ENCODE results near the gene TAF3. TPM values are rescaled to one million over a fixed set of nuclear protein-coding genes. Genes with fewer than 3 reads are reported as not detected.

Gene TAF3
- total RNA-seq, 2 donors from 2014 or later, result 7.2 to 8.2 TPM

DNA sequence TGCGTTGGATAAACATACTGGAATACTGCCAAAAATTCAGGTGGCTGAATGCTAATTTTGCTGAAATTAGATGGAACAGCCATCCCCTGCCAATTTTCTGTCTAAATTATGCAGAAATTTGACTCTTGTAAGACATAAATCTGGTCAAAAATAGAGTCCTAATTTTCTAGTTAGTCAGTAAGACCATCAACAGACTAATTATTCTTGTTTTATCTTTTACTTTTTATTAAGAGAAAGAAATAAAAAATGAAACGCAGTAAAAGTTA is 125.8 kb downstream of the TAF3 start:
- Histone ChIP-seq H3K9me3 (no peaks in the 10 kb centered on the region), H3K4me1 (ENCODE audit: control insufficient read depth in 1 of 2, low read depth in 2 of 2) (peaks cover 0 to 6% of the 10 kb centered on the region in 2 donors), H3K27me3 (replicated peaks; ENCODE audit: insufficient read depth) (no peaks in the 10 kb centered on the region), H3K4me3 (no peak overlapping the region), H3K36me3 (no peaks in the 10 kb centered on the region), H3K27ac (no peak overlapping the region)
- TF ChIP-seq, protein P1, sequence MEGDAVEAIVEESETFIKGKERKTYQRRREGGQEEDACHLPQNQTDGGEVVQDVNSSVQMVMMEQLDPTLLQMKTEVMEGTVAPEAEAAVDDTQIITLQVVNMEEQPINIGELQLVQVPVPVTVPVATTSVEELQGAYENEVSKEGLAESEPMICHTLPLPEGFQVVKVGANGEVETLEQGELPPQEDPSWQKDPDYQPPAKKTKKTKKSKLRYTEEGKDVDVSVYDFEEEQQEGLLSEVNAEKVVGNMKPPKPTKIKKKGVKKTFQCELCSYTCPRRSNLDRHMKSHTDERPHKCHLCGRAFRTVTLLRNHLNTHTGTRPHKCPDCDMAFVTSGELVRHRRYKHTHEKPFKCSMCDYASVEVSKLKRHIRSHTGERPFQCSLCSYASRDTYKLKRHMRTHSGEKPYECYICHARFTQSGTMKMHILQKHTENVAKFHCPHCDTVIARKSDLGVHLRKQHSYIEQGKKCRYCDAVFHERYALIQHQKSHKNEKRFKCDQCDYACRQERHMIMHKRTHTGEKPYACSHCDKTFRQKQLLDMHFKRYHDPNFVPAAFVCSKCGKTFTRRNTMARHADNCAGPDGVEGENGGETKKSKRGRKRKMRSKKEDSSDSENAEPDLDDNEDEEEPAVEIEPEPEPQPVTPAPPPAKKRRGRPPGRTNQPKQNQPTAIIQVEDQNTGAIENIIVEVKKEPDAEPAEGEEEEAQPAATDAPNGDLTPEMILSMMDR (IDR thresholded peaks at IDR 0.05), result no peak
- ATAC-seq (ENCODE audit: insufficient number of reproducible peaks, low FRiP score, low read depth), result no peak
- no peak for DNase-seq (ENCODE audit: low spot score)

DNA sequence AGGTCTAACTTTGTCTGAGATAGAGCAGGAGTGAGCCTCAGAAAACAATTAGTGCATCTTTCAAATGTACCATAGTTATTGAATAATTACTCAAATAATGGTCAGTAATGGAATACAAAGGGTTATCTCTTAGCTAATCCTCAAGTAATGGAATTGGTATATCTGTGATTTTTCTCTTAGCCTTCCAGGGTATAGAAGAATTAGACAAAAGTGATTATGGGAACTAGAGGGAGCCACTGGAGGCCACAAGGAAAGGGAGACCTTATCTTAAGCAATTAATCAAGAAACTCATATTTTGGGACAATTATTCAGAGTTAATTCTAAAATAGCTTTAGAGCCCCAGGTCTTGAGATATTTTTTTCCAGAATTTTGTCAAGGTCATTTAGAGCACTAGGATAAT is 126.2 kb downstream of the TAF3 start:
- ATAC-seq (ENCODE audit: insufficient number of reproducible peaks, low FRiP score, low read depth), result no peak

DNA sequence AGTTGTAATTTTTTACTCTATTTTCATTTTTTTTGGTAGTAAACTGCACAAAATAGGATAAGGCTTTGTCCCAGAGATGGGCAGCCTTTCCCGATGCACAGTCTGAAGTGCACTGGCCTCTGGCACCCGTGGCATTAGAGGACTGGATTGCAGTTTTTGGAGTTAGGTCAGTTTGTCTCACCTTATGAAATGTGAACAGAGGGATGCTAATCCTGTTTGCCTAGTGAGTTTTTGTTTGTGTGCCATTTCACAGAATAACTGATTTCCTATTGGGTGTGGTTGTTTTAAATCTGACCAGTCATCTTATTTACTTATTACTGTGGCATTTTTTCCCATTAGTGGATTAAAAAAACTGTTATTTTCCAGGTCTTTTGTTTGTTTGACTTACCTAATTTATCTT is 126.7 kb downstream of the TAF3 start:
- ATAC-seq (ENCODE audit: insufficient number of reproducible peaks, low FRiP score, low read depth), result no peak
- H3K9me3 ChIP-seq, result no peaks in the 10 kb centered on the region
- DNase-seq (ENCODE audit: low spot score), result no peak
- H3K27me3 ChIP-seq (replicated peaks; ENCODE audit: insufficient read depth), result no peaks in the 10 kb centered on the region
- H3K27ac ChIP-seq, result no peak overlapping the region
- no peak overlapping the region for H3K4me3 ChIP-seq
- TF ChIP-seq, protein P1 (IDR thresholded peaks at IDR 0.05), result no peak
- no peaks in the 10 kb centered on the region for H3K36me3 ChIP-seq
- peaks cover 0 to 6% of the 10 kb centered on the region in 2 donors for H3K4me1 ChIP-seq (ENCODE audit: control insufficient read depth in 1 of 2, low read depth in 2 of 2)

More for the DNA sequence above, 126.2 kb downstream of the TAF3 start:
- Histone ChIP-seq H3K9me3 (no peaks in the 10 kb centered on the region), H3K4me3 (no peak overlapping the region), H3K27me3 (replicated peaks; ENCODE audit: insufficient read depth) (no peaks in the 10 kb centered on the region), H3K36me3 (no peaks in the 10 kb centered on the region), H3K27ac (no peak overlapping the region), H3K4me1 (ENCODE audit: control insufficient read depth in 1 of 2, low read depth in 2 of 2) (peaks cover 0 to 6% of the 10 kb centered on the region in 2 donors)
- TF ChIP-seq, protein P1 (IDR thresholded peaks at IDR 0.05), result no peak
- no peak for DNase-seq (ENCODE audit: low spot score)

DNA sequence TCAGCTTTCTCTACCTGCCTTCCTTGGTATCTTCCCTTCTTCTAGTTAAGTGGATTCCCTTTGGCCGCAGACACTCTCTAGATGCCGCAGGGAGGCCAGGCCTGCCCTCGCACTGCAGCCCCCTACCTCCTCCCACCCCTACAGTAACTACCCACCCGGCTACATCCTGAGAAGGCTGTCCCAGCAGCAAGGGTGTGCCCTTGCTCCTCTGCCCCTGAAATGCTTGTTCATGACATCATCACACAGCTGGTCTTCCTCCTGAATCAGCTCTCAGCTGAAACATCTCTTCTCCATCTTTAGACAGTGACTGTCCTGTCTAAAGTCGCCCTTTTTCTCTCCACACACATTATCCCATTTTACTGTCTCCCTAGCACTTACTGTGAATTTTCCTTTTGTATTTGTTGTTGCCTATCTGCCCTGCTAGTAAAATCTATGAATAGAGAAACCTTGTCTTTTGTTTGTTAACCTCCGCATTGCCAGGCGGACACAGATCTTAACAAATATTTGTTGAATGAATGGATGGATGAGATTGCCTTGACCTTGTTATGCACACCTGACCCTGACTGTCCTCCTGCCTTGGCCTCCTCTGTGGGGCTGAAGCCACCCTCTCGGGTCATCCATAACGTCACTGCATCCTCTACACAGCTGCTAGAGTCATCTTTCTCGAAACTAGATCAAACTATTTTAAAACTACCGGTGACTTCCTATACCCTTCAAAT is 127.3 kb downstream of the TAF3 start:
- H3K36me3 ChIP-seq, result no peaks in the 10 kb centered on the region
- H3K4me3 ChIP-seq, result no peak overlapping the region
- H3K9me3 ChIP-seq, result no peaks in the 10 kb centered on the region
- TF ChIP-seq, protein P1 (IDR thresholded peaks at IDR 0.05), result no peak
- no peak for DNase-seq (ENCODE audit: low spot score)
- H3K27ac ChIP-seq, result no peak overlapping the region
- no peaks in the 10 kb centered on the region for H3K27me3 ChIP-seq (replicated peaks; ENCODE audit: insufficient read depth)
- ATAC-seq (ENCODE audit: insufficient number of reproducible peaks, low FRiP score, low read depth), result no peak
- H3K4me1 ChIP-seq (ENCODE audit: control insufficient read depth in 1 of 2, low read depth in 2 of 2), result peaks cover 0 to 6% of the 10 kb centered on the region in 2 donors

DNA sequence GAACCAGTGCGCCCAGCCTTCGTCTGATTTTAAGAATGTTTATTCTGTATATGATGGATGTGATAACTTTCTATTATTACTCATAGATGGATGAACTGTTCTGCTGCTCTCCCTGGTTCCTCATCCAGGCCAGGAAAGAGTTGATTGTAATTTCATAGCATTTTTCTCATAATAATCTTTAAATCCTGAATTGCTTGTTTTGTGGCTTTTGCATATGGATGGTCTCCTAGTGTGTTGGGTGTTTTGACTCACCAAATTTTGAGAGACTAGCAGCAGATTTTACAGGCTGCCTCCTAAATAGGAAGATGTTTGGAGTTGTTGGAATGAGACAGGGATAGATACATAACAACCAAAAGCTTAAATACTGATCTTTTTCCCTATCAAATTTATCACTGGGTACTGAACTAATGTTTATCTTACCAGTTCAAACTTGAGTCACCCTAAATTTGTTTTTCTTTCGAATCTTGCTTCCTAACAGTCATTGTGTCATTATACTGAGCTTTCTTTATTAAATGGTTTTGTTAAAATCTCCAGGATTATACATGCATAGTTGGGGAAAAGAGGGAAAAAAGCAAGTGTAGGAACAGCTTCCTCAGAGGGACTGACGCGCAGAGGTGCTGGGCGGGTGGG is 130.2 kb downstream of the TAF3 start:
- Histone ChIP-seq H3K36me3 (no peaks in the 10 kb centered on the region), H3K9me3 (no peaks in the 10 kb centered on the region), H3K4me3 (no peak overlapping the region), H3K27me3 (replicated peaks; ENCODE audit: insufficient read depth) (no peaks in the 10 kb centered on the region), H3K4me1 (ENCODE audit: control insufficient read depth in 1 of 2, low read depth in 2 of 2) (peaks cover 0 to 6% of the 10 kb centered on the region in 2 donors), H3K27ac (no peak overlapping the region)
- no peak for DNase-seq (ENCODE audit: low spot score)
- TF ChIP-seq, protein P1 (IDR thresholded peaks at IDR 0.05), result no peak
- no peak for ATAC-seq (ENCODE audit: insufficient number of reproducible peaks, low FRiP score, low read depth)
